AG09319 (cell line): Measurements from ENCODE around the gene KIF18B.

Source experiments
- DNase-seq: peaks from one replicate; pipeline ENCODE4 v3.0.0-alpha.2; 2010; ENCODE audit warnings: low read depth; ENCODE audit errors: extremely low read depth
- CTCF ChIP-seq: IDR thresholded peaks from 2 replicates; pipeline ENCODE4 v1.5.1; 2011; ENCODE audit warnings: low read depth, mild to moderate bottlenecking, inconsistent platforms, low read length, moderate library complexity

The KIF18B gene

GRCh38 chr17:44947461-44948314 lies at the start of gene KIF18B:
Gene KIF18B (minus strand): TSS chr17:44947773. CDS start chr17:44936344, 11,429 bp downstream.
- no peak for TF ChIP-seq CTCF
- DNase-seq, result peak; percentile 85

GRCh38 chr17:44996304-44996703 lies 48.7 kb upstream of the KIF18B start:
- DNase-seq, result no peak
- no peak for TF ChIP-seq CTCF

- no peak for DNase-seq
- no peak for TF ChIP-seq CTCF
These were observed 47.9 kb upstream of the KIF18B start for GRCh38 chr17:44995436-44996001.

GRCh38 chr17:44992242-44992939 lies 44.8 kb upstream of the KIF18B start:
- DNase-seq, result no peak
- TF ChIP-seq CTCF, result no peak

GRCh38 chr17:44990994-44991393 lies 43.4 kb upstream of the KIF18B start:
- DNase-seq, result no peak
- no peak for TF ChIP-seq CTCF

- TF ChIP-seq CTCF, result no peak
- DNase-seq, result no peak
These were observed 42.1 kb upstream of the KIF18B start for GRCh38 chr17:44989552-44990138.
